ENCODE measurements around the gene MCF2L2.

Gene MCF2L2

GRCh38 chr3:183315739-183316138 is 112.7 kb downstream of the MCF2L2 start:
- Histone ChIP-seq H3K27me3 (ENCODE audit: control insufficient read depth in 2 of 2, insufficient read depth in 2 of 2, low read length in 2 of 2) (no peaks in the 10 kb centered on the region), H3K4me3 (ENCODE audit: low read length in 2 of 2) (no peak overlapping the region), H3K9ac (ENCODE audit: low read depth in 1 of 2, low read length in 2 of 2) (peak overlapping the region in 1 of 2 donors; percentile 2), H3K27ac (ENCODE audit: low read depth in 2 of 2, low read length in 2 of 2) (peak overlapping the region; percentile 53 to 68), H3K4me1 (ENCODE audit: control insufficient read depth in 2 of 2, insufficient read depth in 2 of 2, low read length in 2 of 2) (peaks cover 2 to 9% of the 10 kb centered on the region in 2 donors), H3K36me3 (ENCODE audit: control insufficient read depth in 2 of 2, insufficient read depth in 2 of 2, low read length in 2 of 2) (no peaks in the 10 kb centered on the region), H3K9me3 (ENCODE audit: control insufficient read depth in 2 of 2, low read length in 2 of 2) (no peaks in the 10 kb centered on the region)

- Histone ChIP-seq H3K4me1 (ENCODE audit: control insufficient read depth in 2 of 2, insufficient read depth in 2 of 2, low read length in 2 of 2) (peaks cover 15 to 17% of the 10 kb centered on the region in 2 donors), H3K9me3 (ENCODE audit: control insufficient read depth in 2 of 2, low read length in 2 of 2) (no peaks in the 10 kb centered on the region), H3K27ac (ENCODE audit: low read depth in 2 of 2, low read length in 2 of 2) (no peak overlapping the region), H3K27me3 (ENCODE audit: control insufficient read depth in 2 of 2, insufficient read depth in 2 of 2, low read length in 2 of 2) (no peaks in the 10 kb centered on the region), H3K4me3 (ENCODE audit: low read length in 2 of 2) (no peak overlapping the region), H3K36me3 (ENCODE audit: control insufficient read depth in 2 of 2, insufficient read depth in 2 of 2, low read length in 2 of 2) (no peaks in the 10 kb centered on the region), H3K9ac (ENCODE audit: low read depth in 1 of 2, low read length in 2 of 2) (no peak overlapping the region)
Measured at GRCh38 chr3:183313764-183314163, 114.7 kb downstream of the MCF2L2 start.

GRCh38 chr3:183313351-183313750 is 115.1 kb downstream of the MCF2L2 start:
- H3K36me3 ChIP-seq (ENCODE audit: control insufficient read depth in 2 of 2, insufficient read depth in 2 of 2, low read length in 2 of 2) = no peaks in the 10 kb centered on the region
- no peak overlapping the region for H3K27ac ChIP-seq (ENCODE audit: low read depth in 2 of 2, low read length in 2 of 2)
- H3K9ac ChIP-seq (ENCODE audit: low read depth in 1 of 2, low read length in 2 of 2) = no peak overlapping the region
- no peaks in the 10 kb centered on the region for H3K9me3 ChIP-seq (ENCODE audit: control insufficient read depth in 2 of 2, low read length in 2 of 2)
- H3K4me1 ChIP-seq (ENCODE audit: control insufficient read depth in 2 of 2, insufficient read depth in 2 of 2, low read length in 2 of 2) = peaks cover 19 to 20% of the 10 kb centered on the region in 2 donors
- no peak overlapping the region for H3K4me3 ChIP-seq (ENCODE audit: low read length in 2 of 2)
- H3K27me3 ChIP-seq (ENCODE audit: control insufficient read depth in 2 of 2, insufficient read depth in 2 of 2, low read length in 2 of 2) = no peaks in the 10 kb centered on the region

- Histone ChIP-seq H3K9me3 (ENCODE audit: control insufficient read depth in 2 of 2, low read length in 2 of 2) (no peaks in the 10 kb centered on the region), H3K27me3 (ENCODE audit: control insufficient read depth in 2 of 2, insufficient read depth in 2 of 2, low read length in 2 of 2) (no peaks in the 10 kb centered on the region), H3K4me3 (ENCODE audit: low read length in 2 of 2) (no peak overlapping the region), H3K36me3 (ENCODE audit: control insufficient read depth in 2 of 2, insufficient read depth in 2 of 2, low read length in 2 of 2) (no peaks in the 10 kb centered on the region), H3K4me1 (ENCODE audit: control insufficient read depth in 2 of 2, insufficient read depth in 2 of 2, low read length in 2 of 2) (peaks cover 23 to 28% of the 10 kb centered on the region in 2 donors), H3K9ac (ENCODE audit: low read depth in 1 of 2, low read length in 2 of 2) (no peak overlapping the region), H3K27ac (ENCODE audit: low read depth in 2 of 2, low read length in 2 of 2) (no peak overlapping the region)
Measured at GRCh38 chr3:183312433-183312832, 116.0 kb downstream of the MCF2L2 start.

- no peaks in the 10 kb centered on the region for H3K9me3 ChIP-seq (ENCODE audit: control insufficient read depth in 2 of 2, low read length in 2 of 2)
- no peaks in the 10 kb centered on the region for H3K27me3 ChIP-seq (ENCODE audit: control insufficient read depth in 2 of 2, insufficient read depth in 2 of 2, low read length in 2 of 2)
- no peak overlapping the region for H3K9ac ChIP-seq (ENCODE audit: low read depth in 1 of 2, low read length in 2 of 2)
- H3K4me1 ChIP-seq (ENCODE audit: control insufficient read depth in 2 of 2, insufficient read depth in 2 of 2, low read length in 2 of 2) = peaks cover 32 to 40% of the 10 kb centered on the region in 2 donors
- no peaks in the 10 kb centered on the region for H3K36me3 ChIP-seq (ENCODE audit: control insufficient read depth in 2 of 2, insufficient read depth in 2 of 2, low read length in 2 of 2)
- H3K4me3 ChIP-seq (ENCODE audit: low read length in 2 of 2) = no peak overlapping the region
- no peak overlapping the region for H3K27ac ChIP-seq (ENCODE audit: low read depth in 2 of 2, low read length in 2 of 2)
Measured at GRCh38 chr3:183310936-183311335, 117.5 kb downstream of the MCF2L2 start.

- Histone ChIP-seq H3K27ac (ENCODE audit: low read depth in 2 of 2, low read length in 2 of 2) (peak overlapping the region; percentile 29 to 98), H3K36me3 (ENCODE audit: control insufficient read depth in 2 of 2, insufficient read depth in 2 of 2, low read length in 2 of 2) (no peaks in the 10 kb centered on the region), H3K9ac (ENCODE audit: low read depth in 1 of 2, low read length in 2 of 2) (peak overlapping the region in 1 of 2 donors; percentile 41), H3K4me1 (ENCODE audit: control insufficient read depth in 2 of 2, insufficient read depth in 2 of 2, low read length in 2 of 2) (peaks cover 24 to 41% of the 10 kb centered on the region in 2 donors), H3K9me3 (ENCODE audit: control insufficient read depth in 2 of 2, low read length in 2 of 2) (no peaks in the 10 kb centered on the region), H3K4me3 (ENCODE audit: low read length in 2 of 2) (no peak overlapping the region), H3K27me3 (ENCODE audit: control insufficient read depth in 2 of 2, insufficient read depth in 2 of 2, low read length in 2 of 2) (no peaks in the 10 kb centered on the region)
Measured at GRCh38 chr3:183309276-183309675, 119.1 kb downstream of the MCF2L2 start.

GRCh38 chr3:183308751-183309150 is 119.7 kb downstream of the MCF2L2 start:
- H3K27me3 ChIP-seq (ENCODE audit: control insufficient read depth in 2 of 2, insufficient read depth in 2 of 2, low read length in 2 of 2) = no peaks in the 10 kb centered on the region
- H3K4me3 ChIP-seq (ENCODE audit: low read length in 2 of 2) = no peak overlapping the region
- H3K27ac ChIP-seq (ENCODE audit: low read depth in 2 of 2, low read length in 2 of 2) = peak overlapping the region; percentile 29 to 98
- peak overlapping the region in 1 of 2 donors; percentile 41 for H3K9ac ChIP-seq (ENCODE audit: low read depth in 1 of 2, low read length in 2 of 2)
- H3K36me3 ChIP-seq (ENCODE audit: control insufficient read depth in 2 of 2, insufficient read depth in 2 of 2, low read length in 2 of 2) = no peaks in the 10 kb centered on the region
- no peaks in the 10 kb centered on the region for H3K9me3 ChIP-seq (ENCODE audit: control insufficient read depth in 2 of 2, low read length in 2 of 2)
- H3K4me1 ChIP-seq (ENCODE audit: control insufficient read depth in 2 of 2, insufficient read depth in 2 of 2, low read length in 2 of 2) = peaks cover 24 to 44% of the 10 kb centered on the region in 2 donors

GRCh38 chr3:183307749-183308148 is 120.7 kb downstream of the MCF2L2 start:
- no peaks in the 10 kb centered on the region for H3K36me3 ChIP-seq (ENCODE audit: control insufficient read depth in 2 of 2, insufficient read depth in 2 of 2, low read length in 2 of 2)
- peak overlapping the region; percentile 93 to 98 for H3K27ac ChIP-seq (ENCODE audit: low read depth in 2 of 2, low read length in 2 of 2)
- H3K4me1 ChIP-seq (ENCODE audit: control insufficient read depth in 2 of 2, insufficient read depth in 2 of 2, low read length in 2 of 2) = peaks cover 24 to 44% of the 10 kb centered on the region in 2 donors
- no peaks in the 10 kb centered on the region for H3K9me3 ChIP-seq (ENCODE audit: control insufficient read depth in 2 of 2, low read length in 2 of 2)
- H3K9ac ChIP-seq (ENCODE audit: low read depth in 1 of 2, low read length in 2 of 2) = peak overlapping the region; percentile 64 to 69
- H3K4me3 ChIP-seq (ENCODE audit: low read length in 2 of 2) = peak overlapping the region; percentile 55 to 60
- H3K27me3 ChIP-seq (ENCODE audit: control insufficient read depth in 2 of 2, insufficient read depth in 2 of 2, low read length in 2 of 2) = no peaks in the 10 kb centered on the region

- Histone ChIP-seq H3K4me1 (ENCODE audit: control insufficient read depth in 2 of 2, insufficient read depth in 2 of 2, low read length in 2 of 2) (peaks cover 24 to 44% of the 10 kb centered on the region in 2 donors), H3K4me3 (ENCODE audit: low read length in 2 of 2) (peak overlapping the region; percentile 55 to 60), H3K9me3 (ENCODE audit: control insufficient read depth in 2 of 2, low read length in 2 of 2) (no peaks in the 10 kb centered on the region), H3K27ac (ENCODE audit: low read depth in 2 of 2, low read length in 2 of 2) (peak overlapping the region; percentile 93 to 98), H3K9ac (ENCODE audit: low read depth in 1 of 2, low read length in 2 of 2) (peak overlapping the region; percentile 64 to 69), H3K36me3 (ENCODE audit: control insufficient read depth in 2 of 2, insufficient read depth in 2 of 2, low read length in 2 of 2) (no peaks in the 10 kb centered on the region), H3K27me3 (ENCODE audit: control insufficient read depth in 2 of 2, insufficient read depth in 2 of 2, low read length in 2 of 2) (no peaks in the 10 kb centered on the region)
Measured at GRCh38 chr3:183306798-183307671, 121.4 kb downstream of the MCF2L2 start.

- H3K9me3 ChIP-seq (ENCODE audit: control insufficient read depth in 2 of 2, low read length in 2 of 2) = no peaks in the 10 kb centered on the region
- H3K4me3 ChIP-seq (ENCODE audit: low read length in 2 of 2) = no peak overlapping the region
- H3K27me3 ChIP-seq (ENCODE audit: control insufficient read depth in 2 of 2, insufficient read depth in 2 of 2, low read length in 2 of 2) = no peaks in the 10 kb centered on the region
- H3K27ac ChIP-seq (ENCODE audit: low read depth in 2 of 2, low read length in 2 of 2) = no peak overlapping the region
- H3K9ac ChIP-seq (ENCODE audit: low read depth in 1 of 2, low read length in 2 of 2) = no peak overlapping the region
- H3K4me1 ChIP-seq (ENCODE audit: control insufficient read depth in 2 of 2, insufficient read depth in 2 of 2, low read length in 2 of 2) = peaks cover 15 to 31% of the 10 kb centered on the region in 2 donors
- H3K36me3 ChIP-seq (ENCODE audit: control insufficient read depth in 2 of 2, insufficient read depth in 2 of 2, low read length in 2 of 2) = no peaks in the 10 kb centered on the region
Measured at GRCh38 chr3:183303690-183304089, 124.7 kb downstream of the MCF2L2 start.

All from mucosa of rectum (tissue), 2 donors.